VCaP (cell line): ENCODE data around the gene GBP3.
A peak's percentile ranks its signal among the peaks of the same experiment; 100 is the strongest.
"Not testable (repeated sequence)": the region's sequence is repeated elsewhere in the genome, so short reads cannot be mapped to it uniquely, and the experiment has no call there.

Experiments
- H3K27ac ChIP-seq: fragments of 450-650 bp; 2 replicates; pipeline ENCODE4 v1.5.1; 2017
- TF ChIP-seq, protein P1 (sequence below): fragments of 450-650 bp; conservative IDR thresholded peaks from 2 replicates; pipeline ENCODE4 v1.5.1; 2017; ENCODE audit warnings: mild to moderate bottlenecking, moderate library complexity

GBP3 gene

GRCh38 chr1:89063094-89063493 lies 40.4 kb upstream of the GBP3 start:
- no peak overlapping the region for H3K27ac ChIP-seq
- TF ChIP-seq, protein P1, sequence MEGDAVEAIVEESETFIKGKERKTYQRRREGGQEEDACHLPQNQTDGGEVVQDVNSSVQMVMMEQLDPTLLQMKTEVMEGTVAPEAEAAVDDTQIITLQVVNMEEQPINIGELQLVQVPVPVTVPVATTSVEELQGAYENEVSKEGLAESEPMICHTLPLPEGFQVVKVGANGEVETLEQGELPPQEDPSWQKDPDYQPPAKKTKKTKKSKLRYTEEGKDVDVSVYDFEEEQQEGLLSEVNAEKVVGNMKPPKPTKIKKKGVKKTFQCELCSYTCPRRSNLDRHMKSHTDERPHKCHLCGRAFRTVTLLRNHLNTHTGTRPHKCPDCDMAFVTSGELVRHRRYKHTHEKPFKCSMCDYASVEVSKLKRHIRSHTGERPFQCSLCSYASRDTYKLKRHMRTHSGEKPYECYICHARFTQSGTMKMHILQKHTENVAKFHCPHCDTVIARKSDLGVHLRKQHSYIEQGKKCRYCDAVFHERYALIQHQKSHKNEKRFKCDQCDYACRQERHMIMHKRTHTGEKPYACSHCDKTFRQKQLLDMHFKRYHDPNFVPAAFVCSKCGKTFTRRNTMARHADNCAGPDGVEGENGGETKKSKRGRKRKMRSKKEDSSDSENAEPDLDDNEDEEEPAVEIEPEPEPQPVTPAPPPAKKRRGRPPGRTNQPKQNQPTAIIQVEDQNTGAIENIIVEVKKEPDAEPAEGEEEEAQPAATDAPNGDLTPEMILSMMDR, result no peak

DNA sequence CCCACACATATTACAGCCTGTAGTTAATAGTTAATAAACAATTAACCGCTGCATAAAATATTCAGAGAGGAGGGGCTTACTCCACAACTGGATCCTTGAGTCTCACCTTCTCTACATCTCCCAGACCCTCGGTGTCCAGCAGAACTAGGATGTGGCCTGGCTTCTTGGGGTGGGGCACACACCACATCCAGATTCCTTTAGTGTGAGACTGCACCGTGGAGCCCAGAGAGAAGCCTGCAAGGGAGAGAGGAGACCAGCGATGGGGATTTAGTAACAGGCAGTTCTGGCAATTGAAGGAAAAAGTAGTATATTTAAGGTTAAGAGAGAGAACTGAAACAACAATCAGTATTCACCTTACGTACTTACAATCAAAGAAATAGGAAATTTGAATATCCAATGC lies 37.4 kb upstream of the GBP3 start:
- H3K27ac ChIP-seq, result no peak overlapping the region
- TF ChIP-seq, protein P1, result no peak

- TF ChIP-seq, protein P1, result no peak
- H3K27ac ChIP-seq, result no peak overlapping the region
Measured at GRCh38 chr1:89051955-89052312, 29.3 kb upstream of the GBP3 start.

- H3K27ac ChIP-seq, result no peak overlapping the region
- TF ChIP-seq, protein P1, result no peak
Measured at GRCh38 chr1:89051300-89051954, 28.8 kb upstream of the GBP3 start.

GRCh38 chr1:89050649-89051033 lies 28.0 kb upstream of the GBP3 start:
- TF ChIP-seq, protein P1, result no peak
- no peak overlapping the region for H3K27ac ChIP-seq

GRCh38 chr1:89049901-89050648 lies 27.4 kb upstream of the GBP3 start:
- H3K27ac ChIP-seq, result 0 out of 2 replicates have a peak overlapping the region, but pooled peaks have one; percentile 7

- H3K27ac ChIP-seq, result peak overlapping the region; percentile 53
Measured at GRCh38 chr1:89049187-89049586, 26.5 kb upstream of the GBP3 start.

- no peak overlapping the region for H3K27ac ChIP-seq
- TF ChIP-seq, protein P1, result no peak
Measured at GRCh38 chr1:89047734-89048133, 25.1 kb upstream of the GBP3 start.

- not testable (repeated sequence) for H3K27ac ChIP-seq
Measured at GRCh38 chr1:89046318-89047183, 23.9 kb upstream of the GBP3 start.
